Progenitor cell of endocrine pancreas (in vitro differentiated cells): Measurements from ENCODE around the gene GRM4. TPM values are rescaled to one million over a fixed set of nuclear protein-coding genes. Genes with fewer than 3 reads are reported as not detected.

Experiments
- DNase-seq: peaks from one replicate; pipeline ENCODE4 v3.0.0; 2021; ENCODE audit warnings: low spot score; ENCODE audit not compliant: unreplicated experiment
- H3K27ac Mint-ChIP-seq: 2 replicates; pipeline ENCODE4 v1.8.0; 2021; ENCODE audit warnings: mild to moderate bottlenecking, moderate library complexity, mixed read lengths
- H3K27me3 Mint-ChIP-seq: 2 replicates; pipeline ENCODE4 v1.8.0; 2021; ENCODE audit warnings: mixed read lengths
- H3K36me3 Mint-ChIP-seq: 2 replicates; pipeline ENCODE4 v1.8.0; 2022; ENCODE audit warnings: mixed read lengths; ENCODE audit not compliant: insufficient read depth
- H3K4me1 Mint-ChIP-seq: 2 replicates; pipeline ENCODE4 v1.8.0; 2021; ENCODE audit warnings: low read depth, mixed read lengths
- H3K4me3 Mint-ChIP-seq: 2 replicates; pipeline ENCODE4 v1.8.0; 2021; ENCODE audit warnings: low read depth, mild to moderate bottlenecking, moderate library complexity, mixed read lengths
- H3K9me3 Mint-ChIP-seq: 2 replicates; pipeline ENCODE4 v1.8.0; 2021; ENCODE audit warnings: low read depth, mixed read lengths
- CTCF ChIP-seq: fragments of 200-600 bp; sonication (generic); IDR thresholded peaks from one replicate; pipeline ENCODE4 v1.5.0; 2021; ENCODE audit warnings: antibody characterized with exemption, mild to moderate bottlenecking; ENCODE audit not compliant: unreplicated experiment
- total RNA-seq: library from RNA; stranded (reverse); gene quantifications from 2 replicates; pipeline ENCODE4 v1.2.1, GENCODE V29; 2021

GRM4 gene
- total RNA-seq, 1 donor from 2014 or later, result 0.38 TPM

GRCh38 chr6:34182751-34183531, 37.1 kb upstream of the GRM4 start:
- Mint-ChIP-seq H3K27ac (no peak overlapping the region), H3K36me3 (no peaks in the 10 kb centered on the region), H3K4me1 (no peaks in the 10 kb centered on the region), H3K9me3 (no peaks in the 10 kb centered on the region), H3K4me3 (no peak overlapping the region), H3K27me3 (peaks cover 3% of the 10 kb centered on the region)
- DNase-seq, result no peak
- TF ChIP-seq CTCF, result no peak

GRCh38 chr6:34181908-34182307, 36.0 kb upstream of the GRM4 start:
- no peak for DNase-seq
- H3K27me3 Mint-ChIP-seq, result peaks cover 3% of the 10 kb centered on the region
- TF ChIP-seq CTCF, result no peak
- H3K27ac Mint-ChIP-seq, result no peak overlapping the region
- H3K4me3 Mint-ChIP-seq, result no peak overlapping the region
- H3K9me3 Mint-ChIP-seq, result no peaks in the 10 kb centered on the region
- no peaks in the 10 kb centered on the region for H3K4me1 Mint-ChIP-seq
- no peaks in the 10 kb centered on the region for H3K36me3 Mint-ChIP-seq

- no peak overlapping the region for H3K27ac Mint-ChIP-seq
- DNase-seq, result no peak
- H3K9me3 Mint-ChIP-seq, result no peaks in the 10 kb centered on the region
- TF ChIP-seq CTCF, result no peak
- no peaks in the 10 kb centered on the region for H3K4me1 Mint-ChIP-seq
- no peak overlapping the region for H3K4me3 Mint-ChIP-seq
- H3K27me3 Mint-ChIP-seq, result peaks cover 3% of the 10 kb centered on the region
- H3K36me3 Mint-ChIP-seq, result no peaks in the 10 kb centered on the region
Measured at GRCh38 chr6:34179106-34179720, 33.3 kb upstream of the GRM4 start.

GRCh38 chr6:34178357-34179105, 32.6 kb upstream of the GRM4 start:
- no peak overlapping the region for H3K4me3 Mint-ChIP-seq
- no peak overlapping the region for H3K27ac Mint-ChIP-seq
- H3K9me3 Mint-ChIP-seq, result no peaks in the 10 kb centered on the region
- DNase-seq, result no peak
- peaks cover 3% of the 10 kb centered on the region for H3K27me3 Mint-ChIP-seq
- no peaks in the 10 kb centered on the region for H3K4me1 Mint-ChIP-seq
- H3K36me3 Mint-ChIP-seq, result no peaks in the 10 kb centered on the region
- no peak for TF ChIP-seq CTCF

- Mint-ChIP-seq H3K4me3 (no peak overlapping the region), H3K27ac (no peak overlapping the region), H3K4me1 (no peaks in the 10 kb centered on the region), H3K36me3 (no peaks in the 10 kb centered on the region), H3K9me3 (no peaks in the 10 kb centered on the region), H3K27me3 (peaks cover 4% of the 10 kb centered on the region)
- DNase-seq, result no peak
- TF ChIP-seq CTCF, result no peak
Measured at GRCh38 chr6:34177181-34177591, 31.3 kb upstream of the GRM4 start.
